ENCODE results near the gene PSMD1. TPM values are rescaled to one million over a fixed set of nuclear protein-coding genes. Genes with fewer than 3 reads are reported as not detected.

Gene PSMD1
- total and polyA plus RNA-seq, 2 experiments from 2014 or later, result 148 to 177 TPM

DNA sequence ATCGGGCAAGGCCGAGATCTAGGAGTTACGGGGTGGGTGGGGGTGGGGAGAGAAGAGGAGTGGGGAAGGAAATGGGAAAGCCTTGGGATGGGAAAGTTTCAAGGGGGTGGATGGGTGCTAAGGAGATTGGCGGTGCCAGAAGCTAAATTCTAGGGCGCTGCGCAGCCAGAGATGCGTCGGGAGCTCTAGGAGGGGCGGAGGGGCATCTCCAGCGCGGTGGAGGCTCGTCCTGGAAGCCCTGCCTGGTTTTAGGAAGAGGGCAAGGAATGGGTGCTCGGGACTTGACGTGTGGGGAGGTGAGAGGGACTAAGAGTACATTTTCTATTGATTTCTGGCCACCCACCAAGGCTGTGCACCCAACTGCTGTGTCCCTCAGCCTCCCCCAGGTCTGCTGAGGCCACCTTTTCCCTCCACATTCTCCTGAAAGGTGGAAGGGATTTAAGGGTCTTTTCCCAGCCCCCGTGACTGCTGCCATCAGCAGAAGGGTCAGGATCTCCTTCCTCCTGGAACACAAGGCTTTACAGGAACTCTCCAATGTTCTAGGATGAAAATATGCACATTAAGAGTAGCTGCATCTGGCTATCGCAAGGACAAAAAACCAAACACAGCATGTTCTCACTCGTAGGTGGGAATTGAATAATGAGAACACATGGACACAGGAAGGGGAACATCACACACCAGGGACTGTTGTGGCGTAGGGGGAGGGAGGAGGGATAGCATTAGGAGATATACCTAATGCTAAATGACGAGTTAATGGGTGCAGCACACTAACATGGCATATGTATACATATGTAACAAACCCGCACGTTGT, 18.0 kb upstream of the PSMD1 start:
- H2AFZ ChIP-seq, result peak overlapping the region; percentile 96; the same call in 1 of the 2 replicates
- Mint-ChIP-seq H3K27me3 (ENCODE audit: insufficient read depth, low read depth, poor library complexity) (peaks cover 34% of the 10 kb centered on the region), H3K27ac (no peak overlapping the region), H3K36me3 (ENCODE audit: low read depth) (no peaks in the 10 kb centered on the region; the same call in 2 of the 3 replicates), H3K4me1 (peaks cover 6% of the 10 kb centered on the region), H3K9me3 (no peaks in the 10 kb centered on the region), H3K4me3 (peak overlapping the region; percentile 74)
- peak; percentile 38 for DNase-seq (ENCODE audit: low spot score)
- H3F3A ChIP-seq (replicated peaks; ENCODE audit: low read depth), result 0 out of 2 replicates have a peak, but pooled peaks cover 3% of the 10 kb centered on the region
- H3K4me3 ChIP-seq, result peak overlapping the region; percentile 77
- no peak overlapping the region for H3K27ac ChIP-seq (ENCODE audit: low read depth)
- no peaks in the 10 kb centered on the region for H4K20me1 ChIP-seq (replicated peaks; ENCODE audit: insufficient read depth)
- no peaks in the 10 kb centered on the region for H3K36me3 ChIP-seq (ENCODE audit: insufficient read depth)
- TF ChIP-seq ZNF331 (CRISPR knock-in tag; IDR thresholded peaks at IDR 0.05; ENCODE audit: low read depth) (no peak), NANOG (IDR thresholded peaks at IDR 0.05; ENCODE audit: borderline replicate concordance) (no peak)
- H3K4me2 ChIP-seq, result peak overlapping the region; percentile 92
- ATAC-seq, result peak; percentile 53
- no peaks in the 10 kb centered on the region for H3K79me2 ChIP-seq (replicated peaks; ENCODE audit: insufficient read depth)
- peaks cover 66% of the 10 kb centered on the region for H3K27me3 ChIP-seq (ENCODE audit: insufficient read depth)
- no peaks in the 10 kb centered on the region for H3K9me2 ChIP-seq (ENCODE audit: insufficient read depth)
- no peaks in the 10 kb centered on the region for H3K4me1 ChIP-seq (ENCODE audit: insufficient read depth)

DNA sequence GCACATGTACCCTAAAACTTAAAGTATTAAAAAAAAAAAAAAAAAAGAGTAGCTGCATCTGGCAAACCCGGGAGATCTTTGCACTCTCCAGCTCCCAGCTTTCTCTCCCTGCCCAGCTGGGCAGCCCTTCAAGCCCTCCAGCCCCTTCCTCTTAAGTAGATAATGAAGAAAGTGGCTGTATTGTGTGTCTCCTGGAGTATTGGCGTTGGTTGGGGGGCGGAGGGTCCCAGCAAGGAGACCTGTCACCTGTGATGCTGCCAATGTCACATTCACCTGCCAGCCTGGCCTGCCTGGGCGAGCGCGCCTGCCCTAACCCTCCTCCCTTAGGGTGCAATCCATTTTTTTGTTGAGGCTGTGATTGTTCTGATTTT, 17.4 kb upstream of the PSMD1 start:
- Mint-ChIP-seq H3K4me1 (peaks cover 6% of the 10 kb centered on the region), H3K9me3 (no peaks in the 10 kb centered on the region), H3K36me3 (ENCODE audit: low read depth) (no peaks in the 10 kb centered on the region; the same call in 2 of the 3 replicates), H3K27ac (no peak overlapping the region), H3K4me3 (peak overlapping the region; percentile 21; the same call in 1 of the 3 replicates), H3K27me3 (ENCODE audit: insufficient read depth, low read depth, poor library complexity) (peaks cover 34% of the 10 kb centered on the region)
- H3K27me3 ChIP-seq (ENCODE audit: insufficient read depth), result peaks cover 63% of the 10 kb centered on the region
- no peak for DNase-seq (ENCODE audit: low spot score)
- H3K27ac ChIP-seq (ENCODE audit: low read depth), result no peak overlapping the region
- H3K4me1 ChIP-seq (ENCODE audit: insufficient read depth), result no peaks in the 10 kb centered on the region
- no peak overlapping the region; the same call in 1 of the 2 replicates for H3K4me3 ChIP-seq
- H3K36me3 ChIP-seq (ENCODE audit: insufficient read depth), result no peaks in the 10 kb centered on the region
- H2AFZ ChIP-seq, result no peak overlapping the region
- ATAC-seq, result no peak
- no peak overlapping the region; the same call in 1 of the 2 replicates for H3K4me2 ChIP-seq
- H3K9me2 ChIP-seq (ENCODE audit: insufficient read depth), result no peaks in the 10 kb centered on the region
- H3K79me2 ChIP-seq (replicated peaks; ENCODE audit: insufficient read depth), result no peaks in the 10 kb centered on the region
- no peaks in the 10 kb centered on the region for H4K20me1 ChIP-seq (replicated peaks; ENCODE audit: insufficient read depth)
- 0 out of 2 replicates have a peak, but pooled peaks cover 3% of the 10 kb centered on the region for H3F3A ChIP-seq (replicated peaks; ENCODE audit: low read depth)
- TF ChIP-seq CREB1 (CRISPR knock-in tag; IDR thresholded peaks at IDR 0.05; ENCODE audit: low read depth) (no peak), EZH2phosphoT487 (IDR thresholded peaks at IDR 0.05; ENCODE audit: unreplicated experiment) (no peak), POLR2AphosphoS5 (IDR thresholded peaks at IDR 0.05; ENCODE audit: low read depth) (no peak), ZNF331 (CRISPR knock-in tag; IDR thresholded peaks at IDR 0.05; ENCODE audit: low read depth) (no peak), EZH2 (IDR thresholded peaks at IDR 0.05; ENCODE audit: low read depth, unreplicated experiment) (no peak), ZNF114 (CRISPR knock-in tag; IDR thresholded peaks at IDR 0.05) (no peak), NANOG (IDR thresholded peaks at IDR 0.05; ENCODE audit: borderline replicate concordance) (no peak), STAT1 (IDR thresholded peaks at IDR 0.05; ENCODE audit: unreplicated experiment) (no peak), JUNB (IDR thresholded peaks at IDR 0.05; ENCODE audit: unreplicated experiment) (no peak)
- TF ChIP-seq, protein P1, sequence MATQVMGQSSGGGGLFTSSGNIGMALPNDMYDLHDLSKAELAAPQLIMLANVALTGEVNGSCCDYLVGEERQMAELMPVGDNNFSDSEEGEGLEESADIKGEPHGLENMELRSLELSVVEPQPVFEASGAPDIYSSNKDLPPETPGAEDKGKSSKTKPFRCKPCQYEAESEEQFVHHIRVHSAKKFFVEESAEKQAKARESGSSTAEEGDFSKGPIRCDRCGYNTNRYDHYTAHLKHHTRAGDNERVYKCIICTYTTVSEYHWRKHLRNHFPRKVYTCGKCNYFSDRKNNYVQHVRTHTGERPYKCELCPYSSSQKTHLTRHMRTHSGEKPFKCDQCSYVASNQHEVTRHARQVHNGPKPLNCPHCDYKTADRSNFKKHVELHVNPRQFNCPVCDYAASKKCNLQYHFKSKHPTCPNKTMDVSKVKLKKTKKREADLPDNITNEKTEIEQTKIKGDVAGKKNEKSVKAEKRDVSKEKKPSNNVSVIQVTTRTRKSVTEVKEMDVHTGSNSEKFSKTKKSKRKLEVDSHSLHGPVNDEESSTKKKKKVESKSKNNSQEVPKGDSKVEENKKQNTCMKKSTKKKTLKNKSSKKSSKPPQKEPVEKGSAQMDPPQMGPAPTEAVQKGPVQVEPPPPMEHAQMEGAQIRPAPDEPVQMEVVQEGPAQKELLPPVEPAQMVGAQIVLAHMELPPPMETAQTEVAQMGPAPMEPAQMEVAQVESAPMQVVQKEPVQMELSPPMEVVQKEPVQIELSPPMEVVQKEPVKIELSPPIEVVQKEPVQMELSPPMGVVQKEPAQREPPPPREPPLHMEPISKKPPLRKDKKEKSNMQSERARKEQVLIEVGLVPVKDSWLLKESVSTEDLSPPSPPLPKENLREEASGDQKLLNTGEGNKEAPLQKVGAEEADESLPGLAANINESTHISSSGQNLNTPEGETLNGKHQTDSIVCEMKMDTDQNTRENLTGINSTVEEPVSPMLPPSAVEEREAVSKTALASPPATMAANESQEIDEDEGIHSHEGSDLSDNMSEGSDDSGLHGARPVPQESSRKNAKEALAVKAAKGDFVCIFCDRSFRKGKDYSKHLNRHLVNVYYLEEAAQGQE (IDR thresholded peaks at IDR 0.05; ENCODE audit: unreplicated experiment), result no peak
- TF ChIP-seq, protein P2, sequence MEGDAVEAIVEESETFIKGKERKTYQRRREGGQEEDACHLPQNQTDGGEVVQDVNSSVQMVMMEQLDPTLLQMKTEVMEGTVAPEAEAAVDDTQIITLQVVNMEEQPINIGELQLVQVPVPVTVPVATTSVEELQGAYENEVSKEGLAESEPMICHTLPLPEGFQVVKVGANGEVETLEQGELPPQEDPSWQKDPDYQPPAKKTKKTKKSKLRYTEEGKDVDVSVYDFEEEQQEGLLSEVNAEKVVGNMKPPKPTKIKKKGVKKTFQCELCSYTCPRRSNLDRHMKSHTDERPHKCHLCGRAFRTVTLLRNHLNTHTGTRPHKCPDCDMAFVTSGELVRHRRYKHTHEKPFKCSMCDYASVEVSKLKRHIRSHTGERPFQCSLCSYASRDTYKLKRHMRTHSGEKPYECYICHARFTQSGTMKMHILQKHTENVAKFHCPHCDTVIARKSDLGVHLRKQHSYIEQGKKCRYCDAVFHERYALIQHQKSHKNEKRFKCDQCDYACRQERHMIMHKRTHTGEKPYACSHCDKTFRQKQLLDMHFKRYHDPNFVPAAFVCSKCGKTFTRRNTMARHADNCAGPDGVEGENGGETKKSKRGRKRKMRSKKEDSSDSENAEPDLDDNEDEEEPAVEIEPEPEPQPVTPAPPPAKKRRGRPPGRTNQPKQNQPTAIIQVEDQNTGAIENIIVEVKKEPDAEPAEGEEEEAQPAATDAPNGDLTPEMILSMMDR (conservative IDR thresholded peaks at IDR 0.05; ENCODE audit: low read depth in 2 of 2), result no peak
- TF ChIP-seq, protein P3, sequence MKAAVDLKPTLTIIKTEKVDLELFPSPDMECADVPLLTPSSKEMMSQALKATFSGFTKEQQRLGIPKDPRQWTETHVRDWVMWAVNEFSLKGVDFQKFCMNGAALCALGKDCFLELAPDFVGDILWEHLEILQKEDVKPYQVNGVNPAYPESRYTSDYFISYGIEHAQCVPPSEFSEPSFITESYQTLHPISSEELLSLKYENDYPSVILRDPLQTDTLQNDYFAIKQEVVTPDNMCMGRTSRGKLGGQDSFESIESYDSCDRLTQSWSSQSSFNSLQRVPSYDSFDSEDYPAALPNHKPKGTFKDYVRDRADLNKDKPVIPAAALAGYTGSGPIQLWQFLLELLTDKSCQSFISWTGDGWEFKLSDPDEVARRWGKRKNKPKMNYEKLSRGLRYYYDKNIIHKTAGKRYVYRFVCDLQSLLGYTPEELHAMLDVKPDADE (IDR thresholded peaks at IDR 0.05), result no peak

Measured in GM23338 (cell line).